BE2C (cell line): ENCODE results near the gene MGA.
A peak's percentile ranks its signal among the peaks of the same experiment; 100 is the strongest.

Source experiments
- DNase-seq: peaks from one replicate; pipeline ENCODE4 v3.0.0-alpha.2; 2020
- H3K27me3 ChIP-seq: fragments of 250-450 bp; sonication (Bioruptor Pico); 2 replicates; pipeline ENCODE4 v1.5.1; 2020; ENCODE audit warnings: mild to moderate bottlenecking
- H3K36me3 ChIP-seq: fragments of 250-450 bp; sonication (Bioruptor Pico); 2 replicates; pipeline ENCODE4 v1.5.1; 2020; ENCODE audit warnings: mild to moderate bottlenecking
- H3K4me1 ChIP-seq: fragments of 250-450 bp; sonication (Bioruptor Pico); 2 replicates; pipeline ENCODE4 v1.5.1; 2020
- H3K4me3 ChIP-seq: 2 replicates; pipeline ENCODE4 v1.5.1; 2011; ENCODE audit warnings: low read depth, low read length
- H3K9me3 ChIP-seq: fragments of 250-450 bp; sonication (Bioruptor Pico); 2 replicates; pipeline ENCODE4 v1.5.1; 2020
- TF ChIP-seq, protein P1 (sequence below): IDR thresholded peaks from 2 replicates; pipeline ENCODE4 v1.5.1; 2012; ENCODE audit warnings: mild to moderate bottlenecking, low read depth, low read length

The MGA gene

GRCh38 chr15:41746802-41747201, 86.6 kb downstream of the MGA start:
- Histone ChIP-seq H3K4me3 (no peak overlapping the region), H3K4me1 (no peaks in the 10 kb centered on the region), H3K27me3 (no peaks in the 10 kb centered on the region), H3K36me3 (peaks cover 27% of the 10 kb centered on the region), H3K9me3 (no peaks in the 10 kb centered on the region)
- TF ChIP-seq, protein P1, sequence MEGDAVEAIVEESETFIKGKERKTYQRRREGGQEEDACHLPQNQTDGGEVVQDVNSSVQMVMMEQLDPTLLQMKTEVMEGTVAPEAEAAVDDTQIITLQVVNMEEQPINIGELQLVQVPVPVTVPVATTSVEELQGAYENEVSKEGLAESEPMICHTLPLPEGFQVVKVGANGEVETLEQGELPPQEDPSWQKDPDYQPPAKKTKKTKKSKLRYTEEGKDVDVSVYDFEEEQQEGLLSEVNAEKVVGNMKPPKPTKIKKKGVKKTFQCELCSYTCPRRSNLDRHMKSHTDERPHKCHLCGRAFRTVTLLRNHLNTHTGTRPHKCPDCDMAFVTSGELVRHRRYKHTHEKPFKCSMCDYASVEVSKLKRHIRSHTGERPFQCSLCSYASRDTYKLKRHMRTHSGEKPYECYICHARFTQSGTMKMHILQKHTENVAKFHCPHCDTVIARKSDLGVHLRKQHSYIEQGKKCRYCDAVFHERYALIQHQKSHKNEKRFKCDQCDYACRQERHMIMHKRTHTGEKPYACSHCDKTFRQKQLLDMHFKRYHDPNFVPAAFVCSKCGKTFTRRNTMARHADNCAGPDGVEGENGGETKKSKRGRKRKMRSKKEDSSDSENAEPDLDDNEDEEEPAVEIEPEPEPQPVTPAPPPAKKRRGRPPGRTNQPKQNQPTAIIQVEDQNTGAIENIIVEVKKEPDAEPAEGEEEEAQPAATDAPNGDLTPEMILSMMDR = no peak
- DNase-seq = no peak

GRCh38 chr15:41756198-41756597, 96.0 kb downstream of the MGA start:
- H3K9me3 ChIP-seq = no peaks in the 10 kb centered on the region
- peaks cover 13% of the 10 kb centered on the region for H3K4me1 ChIP-seq
- DNase-seq = no peak
- no peak overlapping the region for H3K4me3 ChIP-seq
- peaks cover 33% of the 10 kb centered on the region for H3K36me3 ChIP-seq
- TF ChIP-seq, protein P1 = no peak
- no peaks in the 10 kb centered on the region for H3K27me3 ChIP-seq

DNA sequence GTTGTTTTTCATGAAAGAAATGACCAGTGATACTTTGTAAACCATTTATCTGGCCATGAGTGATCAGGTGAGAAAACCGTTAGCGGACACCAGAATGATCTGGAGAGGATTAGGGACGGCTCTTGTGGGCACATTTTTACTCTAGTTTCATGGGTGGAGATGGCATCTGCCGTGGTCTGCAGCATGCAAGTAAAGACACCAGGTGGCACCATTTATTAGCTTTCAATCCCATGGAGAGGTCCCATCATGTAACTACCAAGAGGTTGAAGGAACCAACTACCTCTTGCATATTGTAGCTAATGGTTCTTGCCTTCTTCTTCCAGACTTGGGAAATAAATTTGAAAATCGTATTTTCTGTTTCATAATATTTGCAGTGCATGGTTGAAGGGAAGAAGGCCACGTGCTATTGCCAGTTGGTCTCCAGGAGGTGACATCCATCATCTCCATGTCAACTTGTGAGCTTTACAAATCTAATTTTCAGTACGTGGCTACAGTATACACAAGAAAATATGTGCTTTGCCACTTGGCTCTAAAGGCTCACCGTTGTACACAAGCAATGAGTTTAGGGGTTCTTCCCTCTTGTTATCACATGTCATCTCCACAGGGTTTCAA, 112.6 kb downstream of the MGA start:
- peaks cover 3% of the 10 kb centered on the region for H3K36me3 ChIP-seq
- TF ChIP-seq, protein P1 = peak; percentile 88
- peaks cover 12% of the 10 kb centered on the region for H3K4me1 ChIP-seq
- H3K27me3 ChIP-seq = no peaks in the 10 kb centered on the region
- H3K9me3 ChIP-seq = no peaks in the 10 kb centered on the region
- DNase-seq = peak; percentile 59
- no peak overlapping the region for H3K4me3 ChIP-seq

GRCh38 chr15:41773332-41773728, 113.1 kb downstream of the MGA start:
- DNase-seq = no peak
- TF ChIP-seq, protein P1 = no peak
- peaks cover 12% of the 10 kb centered on the region for H3K4me1 ChIP-seq
- H3K4me3 ChIP-seq = peak overlapping the region; percentile 84
- H3K27me3 ChIP-seq = no peaks in the 10 kb centered on the region
- no peaks in the 10 kb centered on the region for H3K9me3 ChIP-seq
- H3K36me3 ChIP-seq = peaks cover 3% of the 10 kb centered on the region; the same call in 1 of the 2 replicates

DNA sequence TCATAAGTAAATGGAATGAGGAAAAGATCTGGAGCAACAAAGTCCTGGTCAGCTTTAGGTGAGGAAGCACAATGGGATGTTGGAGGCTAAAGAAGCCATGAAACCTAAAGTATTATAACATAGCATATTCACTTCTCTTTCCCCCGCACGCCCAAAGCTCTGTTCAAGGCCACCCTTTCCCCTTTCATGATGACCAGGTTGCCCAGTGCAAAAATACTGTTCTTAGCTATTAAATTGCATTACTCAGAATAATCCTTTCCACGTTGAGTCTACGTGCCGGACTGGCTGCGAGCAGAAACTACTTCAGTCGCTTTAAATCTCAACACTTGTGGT, 113.5 kb downstream of the MGA start:
- Histone ChIP-seq H3K4me1 (peaks cover 12% of the 10 kb centered on the region), H3K36me3 (no peaks in the 10 kb centered on the region), H3K4me3 (peak overlapping the region; percentile 84), H3K9me3 (no peaks in the 10 kb centered on the region), H3K27me3 (no peaks in the 10 kb centered on the region)
- DNase-seq = no peak
- TF ChIP-seq, protein P1 = no peak

GRCh38 chr15:41774062-41774881, 114.1 kb downstream of the MGA start, which contains the start of gene MAPKBP1:
MAPKBP1 (plus strand) TSS chr15:41774484; CDS start chr15:41775276, 792 bp downstream.
- TF ChIP-seq, protein P1 = peak; percentile 80
- peak; percentile 99 for DNase-seq
- Histone ChIP-seq H3K4me1 (peaks cover 12% of the 10 kb centered on the region), H3K27me3 (no peaks in the 10 kb centered on the region), H3K36me3 (no peaks in the 10 kb centered on the region), H3K4me3 (peak within 1 kb of the TSS; percentile 84), H3K9me3 (no peaks in the 10 kb centered on the region)
